ENCODE data around the gene MKRN3. TPM values are rescaled to one million over a fixed set of nuclear protein-coding genes. Genes with fewer than 3 reads are reported as not detected.

The MKRN3 gene
- total and polyA plus RNA-seq, 10 of the 15 experiments (the other 5 are each of a cell fraction or from before 2014, with no cell fraction given) = 0.30 to 1.1 TPM; not detected in 8

DNA sequence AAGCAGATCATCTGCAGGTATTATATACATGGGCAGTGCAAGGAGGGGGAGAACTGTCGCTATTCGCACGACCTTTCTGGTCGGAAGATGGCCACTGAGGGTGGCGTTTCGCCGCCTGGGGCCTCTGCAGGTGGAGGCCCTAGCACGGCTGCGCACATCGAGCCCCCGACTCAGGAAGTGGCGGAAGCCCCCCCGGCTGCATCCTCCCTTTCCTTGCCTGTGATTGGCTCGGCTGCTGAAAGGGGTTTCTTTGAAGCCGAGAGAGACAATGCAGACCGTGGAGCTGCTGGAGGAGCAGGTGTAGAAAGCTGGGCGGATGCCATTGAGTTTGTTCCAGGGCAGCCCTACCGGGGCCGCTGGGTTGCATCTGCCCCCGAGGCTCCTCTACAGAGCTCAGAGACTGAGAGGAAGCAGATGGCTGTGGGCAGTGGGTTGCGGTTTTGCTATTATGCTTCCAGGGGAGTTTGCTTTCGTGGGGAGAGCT, 639 bp downstream of the MKRN3 start (continued):
- TF ChIP-seq, protein P1, sequence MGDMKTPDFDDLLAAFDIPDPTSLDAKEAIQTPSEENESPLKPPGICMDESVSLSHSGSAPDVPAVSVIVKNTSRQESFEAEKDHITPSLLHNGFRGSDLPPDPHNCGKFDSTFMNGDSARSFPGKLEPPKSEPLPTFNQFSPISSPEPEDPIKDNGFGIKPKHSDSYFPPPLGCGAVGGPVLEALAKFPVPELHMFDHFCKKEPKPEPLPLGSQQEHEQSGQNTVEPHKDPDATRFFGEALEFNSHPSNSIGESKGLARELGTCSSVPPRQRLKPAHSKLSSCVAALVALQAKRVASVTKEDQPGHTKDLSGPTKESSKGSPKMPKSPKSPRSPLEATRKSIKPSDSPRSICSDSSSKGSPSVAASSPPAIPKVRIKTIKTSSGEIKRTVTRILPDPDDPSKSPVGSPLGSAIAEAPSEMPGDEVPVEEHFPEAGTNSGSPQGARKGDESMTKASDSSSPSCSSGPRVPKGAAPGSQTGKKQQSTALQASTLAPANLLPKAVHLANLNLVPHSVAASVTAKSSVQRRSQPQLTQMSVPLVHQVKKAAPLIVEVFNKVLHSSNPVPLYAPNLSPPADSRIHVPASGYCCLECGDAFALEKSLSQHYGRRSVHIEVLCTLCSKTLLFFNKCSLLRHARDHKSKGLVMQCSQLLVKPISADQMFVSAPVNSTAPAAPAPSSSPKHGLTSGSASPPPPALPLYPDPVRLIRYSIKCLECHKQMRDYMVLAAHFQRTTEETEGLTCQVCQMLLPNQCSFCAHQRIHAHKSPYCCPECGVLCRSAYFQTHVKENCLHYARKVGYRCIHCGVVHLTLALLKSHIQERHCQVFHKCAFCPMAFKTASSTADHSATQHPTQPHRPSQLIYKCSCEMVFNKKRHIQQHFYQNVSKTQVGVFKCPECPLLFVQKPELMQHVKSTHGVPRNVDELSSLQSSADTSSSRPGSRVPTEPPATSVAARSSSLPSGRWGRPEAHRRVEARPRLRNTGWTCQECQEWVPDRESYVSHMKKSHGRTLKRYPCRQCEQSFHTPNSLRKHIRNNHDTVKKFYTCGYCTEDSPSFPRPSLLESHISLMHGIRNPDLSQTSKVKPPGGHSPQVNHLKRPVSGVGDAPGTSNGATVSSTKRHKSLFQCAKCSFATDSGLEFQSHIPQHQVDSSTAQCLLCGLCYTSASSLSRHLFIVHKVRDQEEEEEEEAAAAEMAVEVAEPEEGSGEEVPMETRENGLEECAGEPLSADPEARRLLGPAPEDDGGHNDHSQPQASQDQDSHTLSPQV (IDR thresholded peaks at IDR 0.05) = no peak
- TF ChIP-seq, protein P2, sequence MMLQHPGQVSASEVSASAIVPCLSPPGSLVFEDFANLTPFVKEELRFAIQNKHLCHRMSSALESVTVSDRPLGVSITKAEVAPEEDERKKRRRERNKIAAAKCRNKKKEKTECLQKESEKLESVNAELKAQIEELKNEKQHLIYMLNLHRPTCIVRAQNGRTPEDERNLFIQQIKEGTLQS (IDR thresholded peaks at IDR 0.05; ENCODE audit: borderline replicate concordance, extremely low read depth, low read depth, low read length) = no peak
- no peak for TF ChIP-seq BRCA1 (IDR thresholded peaks at IDR 0.05; ENCODE audit: low read depth, low read length)
- no peak for TF ChIP-seq ZNF274 (IDR thresholded peaks at IDR 0.05; ENCODE audit: insufficient read depth, insufficient read length)

DNA sequence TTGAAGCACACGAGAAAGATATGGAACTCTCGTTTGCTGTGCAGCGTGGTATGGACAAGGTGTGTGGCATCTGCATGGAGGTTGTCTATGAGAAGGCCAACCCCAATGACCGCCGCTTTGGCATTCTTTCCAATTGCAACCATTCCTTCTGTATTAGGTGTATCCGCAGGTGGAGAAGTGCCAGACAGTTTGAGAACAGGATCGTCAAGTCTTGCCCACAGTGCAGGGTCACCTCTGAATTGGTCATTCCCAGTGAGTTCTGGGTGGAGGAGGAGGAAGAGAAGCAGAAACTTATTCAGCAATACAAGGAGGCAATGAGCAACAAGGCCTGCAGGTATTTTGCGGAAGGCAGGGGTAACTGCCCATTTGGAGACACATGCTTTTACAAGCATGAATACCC, 1.2 kb downstream of the MKRN3 start:
- Histone ChIP-seq H3K4me1 (ENCODE audit: control insufficient read depth, insufficient read depth, low read length) (no peaks in the 10 kb centered on the region), H3K9me3 (replicated peaks; ENCODE audit: control insufficient read depth, insufficient read depth, low read length) (no peaks in the 10 kb centered on the region; the same call in 2 of the 3 replicates), H3K9ac (ENCODE audit: control insufficient read depth, insufficient read depth, low read length) (no peak overlapping the region), H3K36me3 (ENCODE audit: control insufficient read depth in 2 of 2, insufficient read depth in 2 of 2, low read length in 1 of 2) (no peaks in the 10 kb centered on the region), H3K27ac (ENCODE audit: control insufficient read depth, insufficient read depth) (no peak overlapping the region), H2AFZ (ENCODE audit: control insufficient read depth, low read depth, low read length) (no peak overlapping the region), H3K79me2 (ENCODE audit: control insufficient read depth, insufficient read depth, low read length) (no peaks in the 10 kb centered on the region), H4K20me1 (ENCODE audit: control insufficient read depth, insufficient read depth) (no peaks in the 10 kb centered on the region), H3K27me3 (replicated peaks in 1 of 2; ENCODE audit: control insufficient read depth in 2 of 2, insufficient read depth in 2 of 2, low read length in 1 of 2) (no peaks in the 10 kb centered on the region), H3K4me3 (no peak overlapping the region), H3K4me2 (ENCODE audit: control insufficient read depth, insufficient read depth) (no peak overlapping the region)
- ChIA-PET RAD21 (ENCODE audit: unreplicated experiment) (no interaction called here), SMC1A (ENCODE audit: uncharacterized antibody, unreplicated experiment) (no interaction called here), CTCF (no interaction called here), POLR2A (no interaction called here)
- in situ Hi-C loops (cut with MboI) (no loop called here), intact Hi-C loops (cut with micrococcal nuclease; ENCODE audit: unreplicated experiment) (no loop called here)
- 64% methylated on average over 8 of the region's 8 CpGs for WGBS (ENCODE audit: insufficient coverage, insufficient replicate concordance, low lambda C conversion rate, missing lambda C conversion rate)
- no peak for ATAC-seq
- DNase-seq (ENCODE audit: low read depth, low spot score) = no peak
- BruUV-seq (replicated peaks) = no TSS peak
- FAIRE-seq = no peak
- TF ChIP-seq SRF (IDR thresholded peaks at IDR 0.05; ENCODE audit: low read depth in 2 of 2, low read length in 2 of 2) = no peak
- TF ChIP-seq, protein P1 (IDR thresholded peaks at IDR 0.05) = no peak
- TF ChIP-seq EGR1 (IDR thresholded peaks at IDR 0.05; ENCODE audit: borderline replicate concordance in 1 of 2, low read depth in 2 of 2, low read length in 2 of 2) = no peak
- TF ChIP-seq CBX3 (IDR thresholded peaks at IDR 0.05; ENCODE audit: borderline replicate concordance, low read depth) = no peak
- TF ChIP-seq ZBED1 (IDR thresholded peaks at IDR 0.05; ENCODE audit: borderline replicate concordance) = no peak
- no peak for TF ChIP-seq TCF3 (IDR thresholded peaks at IDR 0.05; ENCODE audit: borderline replicate concordance, insufficient read depth, low read depth, low read length)
- no peak for TF ChIP-seq MYC (IDR thresholded peaks at IDR 0.05; ENCODE audit: insufficient read depth, insufficient read length, insufficient replicate concordance, low read length, severe bottlenecking)
- TF ChIP-seq, protein P3, sequence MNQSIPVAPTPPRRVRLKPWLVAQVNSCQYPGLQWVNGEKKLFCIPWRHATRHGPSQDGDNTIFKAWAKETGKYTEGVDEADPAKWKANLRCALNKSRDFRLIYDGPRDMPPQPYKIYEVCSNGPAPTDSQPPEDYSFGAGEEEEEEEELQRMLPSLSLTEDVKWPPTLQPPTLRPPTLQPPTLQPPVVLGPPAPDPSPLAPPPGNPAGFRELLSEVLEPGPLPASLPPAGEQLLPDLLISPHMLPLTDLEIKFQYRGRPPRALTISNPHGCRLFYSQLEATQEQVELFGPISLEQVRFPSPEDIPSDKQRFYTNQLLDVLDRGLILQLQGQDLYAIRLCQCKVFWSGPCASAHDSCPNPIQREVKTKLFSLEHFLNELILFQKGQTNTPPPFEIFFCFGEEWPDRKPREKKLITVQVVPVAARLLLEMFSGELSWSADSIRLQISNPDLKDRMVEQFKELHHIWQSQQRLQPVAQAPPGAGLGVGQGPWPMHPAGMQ (IDR thresholded peaks at IDR 0.05; ENCODE audit: borderline replicate concordance) = no peak
- no peak for TF ChIP-seq JUND (IDR thresholded peaks at IDR 0.05; ENCODE audit: low read depth, low read length)

Measured in GM12878 (cell line).